Sciatic nerve (tissue), 2 donors: ENCODE data around the gene NLRP8. TPM values are rescaled to one million over a fixed set of nuclear protein-coding genes. Genes with fewer than 3 reads are reported as not detected.
"Not testable (repeated sequence)": the region's sequence is repeated elsewhere in the genome, so short reads cannot be mapped to it uniquely, and the experiment has no call there.

Experiments
- ATAC-seq: fragments of 200-7000 bp; cut with Tn5 transposase; one replicate; pipeline ENCODE4 v1.9.1; 2020; ENCODE audit warnings: mild to moderate bottlenecking, moderate library complexity
- DNase-seq: peaks from one replicate; pipeline ENCODE4 v3.0.0-alpha.2; 2020; ENCODE audit warnings: low spot score
- intact Hi-C: fragments of 100-400 bp; cut with DNase I; formaldehyde crosslinking; loops from one replicate; pipeline ENCODE4 v1.14.2; 2022
- total RNA-seq: library from RNA; stranded (reverse); fragmentation: NEBNext Ultra II Directional; extraction: Animal tissue kit (Norgen Biotek cat#: 25700); gene quantifications from one replicate; pipeline ENCODE4 v1.2.1, GENCODE V29; 2021
- donor health status: DM: no; HTN: no; CAD: no.
- donor health status: DM: no; HTN: no; CAD: no.

NLRP8 gene
- total RNA-seq: not detected

DNA sequence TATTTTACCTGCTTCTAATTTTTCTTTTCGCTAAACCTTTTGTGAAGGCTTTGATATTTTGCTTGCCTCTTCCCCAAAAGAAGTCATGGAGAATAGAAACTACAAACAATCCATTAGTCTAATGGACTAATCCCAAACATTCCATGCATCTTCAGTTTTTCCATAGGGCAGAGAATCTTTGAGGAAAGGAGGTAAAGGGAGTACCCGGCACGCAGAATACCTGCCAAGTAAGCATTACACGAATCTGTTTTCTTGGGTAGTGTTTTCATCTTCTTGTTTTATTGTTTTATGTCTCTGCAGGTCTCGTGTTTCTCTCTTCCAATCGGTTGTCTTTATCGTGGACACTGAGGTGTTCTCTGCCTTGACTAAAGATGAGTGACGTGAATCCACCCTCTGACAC is at the start of gene NLRP8:
NLRP8 (plus strand) TSS at position 301 of the 400 bp plus-strand sequence.
- DNase-seq: no peak
- ATAC-seq: no peak
- intact Hi-C loops: no loop called here

GRCh38 chr19:55898911-55899310 is 48.7 kb upstream of the NLRP8 start:
- intact Hi-C loops: no loop called here
- no peak for ATAC-seq
- no peak for DNase-seq

DNA sequence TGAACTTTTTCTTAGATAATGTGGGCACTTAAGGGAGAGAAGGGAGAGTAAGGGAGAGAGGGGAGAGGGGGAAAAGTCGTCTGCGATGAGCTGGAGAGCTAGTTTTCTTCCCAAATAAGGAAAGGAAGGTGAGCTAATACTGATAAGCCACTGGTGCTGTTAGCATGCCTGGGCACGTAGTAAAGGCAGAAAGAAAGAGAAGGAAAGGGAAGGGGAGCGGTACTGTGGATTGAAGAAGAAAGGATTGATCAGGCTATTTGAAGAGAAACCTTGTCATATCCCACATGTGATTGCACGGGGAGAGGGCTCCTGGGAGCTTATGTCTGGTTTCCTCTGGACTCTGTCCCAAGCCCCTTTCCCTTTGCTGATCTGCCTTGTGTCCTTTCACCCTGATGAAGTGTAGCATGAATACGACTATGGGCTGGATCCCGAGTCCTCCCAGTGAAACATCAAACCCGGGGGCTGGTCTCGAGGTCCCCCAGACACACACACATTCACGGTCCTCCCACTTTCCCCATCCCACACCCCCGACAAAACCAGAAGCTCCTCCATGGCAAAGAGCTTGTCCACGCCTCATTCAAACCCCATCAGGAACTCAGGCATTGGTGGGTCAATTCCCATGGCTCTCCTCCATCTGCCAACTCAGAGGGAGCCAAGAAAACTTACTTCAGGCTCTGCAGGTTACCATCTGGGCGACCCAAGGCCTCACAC is 46.1 kb upstream of the NLRP8 start:
- DNase-seq: no peak
- intact Hi-C loops: no loop called here
- no peak for ATAC-seq

DNA sequence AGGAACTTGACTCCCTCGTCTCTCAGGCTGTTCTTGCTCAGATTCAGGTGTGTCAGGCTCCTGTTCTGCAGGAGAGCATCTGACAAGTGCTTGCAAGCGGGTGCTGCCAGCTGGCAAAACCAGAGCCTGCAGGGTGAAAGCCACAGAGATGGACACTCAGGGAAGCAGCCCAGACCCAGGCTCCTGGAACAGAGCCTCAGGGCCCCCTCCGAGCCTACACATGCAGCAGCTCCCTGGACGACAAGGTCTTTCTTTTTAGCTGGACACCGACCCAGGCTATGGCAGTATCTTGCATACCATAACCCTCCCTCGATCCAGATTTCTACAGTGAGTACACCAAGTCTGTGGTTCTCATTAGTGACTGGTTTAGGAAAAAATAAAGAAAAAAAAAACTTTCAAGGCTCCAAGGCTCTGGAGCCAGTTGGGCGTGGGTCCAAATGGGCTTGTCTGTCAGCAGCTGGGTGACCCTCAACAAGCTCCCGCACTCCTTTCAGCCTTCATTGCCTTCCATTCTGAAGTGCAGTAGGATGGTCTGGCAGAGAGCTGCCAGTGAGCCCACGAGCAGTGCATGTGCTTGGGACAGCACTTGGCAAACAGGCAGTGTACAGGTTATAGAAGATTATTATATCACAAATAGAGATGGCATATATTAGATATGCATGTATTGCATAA is 45.4 kb upstream of the NLRP8 start:
- intact Hi-C loops: no loop called here
- ATAC-seq (no peak), DNase-seq (no peak)

- intact Hi-C loops: no loop called here
- no peak for DNase-seq
- ATAC-seq: no peak
These were observed 40.3 kb upstream of the NLRP8 start for GRCh38 chr19:55907286-55907685.

DNA sequence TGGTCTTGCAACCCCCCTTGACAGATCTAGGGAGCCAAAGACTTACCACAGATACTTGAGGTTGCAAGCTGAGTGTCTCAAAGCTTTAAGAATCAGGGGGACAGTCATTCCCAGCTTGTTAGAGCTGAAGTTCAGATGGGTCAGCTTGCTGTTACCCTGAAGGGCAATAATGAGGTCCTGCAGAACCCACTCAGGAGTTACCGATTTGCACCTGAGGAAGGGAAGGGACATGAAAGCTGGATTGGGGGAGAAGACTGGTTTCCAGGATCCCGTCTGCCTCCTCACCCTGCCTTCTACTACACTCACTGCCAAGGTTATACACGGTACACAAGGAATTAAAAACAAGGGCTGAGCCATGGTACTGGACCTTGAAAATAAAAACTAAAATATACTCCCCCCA is 39.9 kb upstream of the NLRP8 start:
- ATAC-seq (no peak), DNase-seq (no peak)
- intact Hi-C loops: no loop called here

GRCh38 chr19:55909801-55910200 is 37.8 kb upstream of the NLRP8 start:
- ATAC-seq (no peak), DNase-seq (no peak)
- intact Hi-C loops: no loop called here

DNA sequence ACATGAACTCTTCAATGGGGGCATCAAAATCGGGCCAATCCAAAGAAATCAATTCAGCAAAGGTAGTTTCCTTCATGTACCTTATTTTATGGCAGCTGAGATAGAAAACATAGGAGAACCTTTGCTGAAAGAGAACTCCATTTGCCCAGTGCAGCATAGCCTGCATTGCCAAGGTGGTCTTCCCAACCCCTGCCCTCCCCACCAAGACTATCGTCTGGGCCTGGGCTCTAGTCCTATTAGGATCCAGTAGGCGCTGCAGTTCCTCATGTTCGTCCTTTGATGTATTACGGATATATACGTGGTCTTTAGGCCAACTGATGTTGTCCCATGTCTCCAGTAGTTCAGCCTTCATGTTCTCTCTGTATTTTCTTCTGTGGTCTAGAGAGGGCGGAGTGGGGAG is 34.7 kb upstream of the NLRP8 start:
- no peak for ATAC-seq
- intact Hi-C loops: no loop called here
- no peak for DNase-seq

DNA sequence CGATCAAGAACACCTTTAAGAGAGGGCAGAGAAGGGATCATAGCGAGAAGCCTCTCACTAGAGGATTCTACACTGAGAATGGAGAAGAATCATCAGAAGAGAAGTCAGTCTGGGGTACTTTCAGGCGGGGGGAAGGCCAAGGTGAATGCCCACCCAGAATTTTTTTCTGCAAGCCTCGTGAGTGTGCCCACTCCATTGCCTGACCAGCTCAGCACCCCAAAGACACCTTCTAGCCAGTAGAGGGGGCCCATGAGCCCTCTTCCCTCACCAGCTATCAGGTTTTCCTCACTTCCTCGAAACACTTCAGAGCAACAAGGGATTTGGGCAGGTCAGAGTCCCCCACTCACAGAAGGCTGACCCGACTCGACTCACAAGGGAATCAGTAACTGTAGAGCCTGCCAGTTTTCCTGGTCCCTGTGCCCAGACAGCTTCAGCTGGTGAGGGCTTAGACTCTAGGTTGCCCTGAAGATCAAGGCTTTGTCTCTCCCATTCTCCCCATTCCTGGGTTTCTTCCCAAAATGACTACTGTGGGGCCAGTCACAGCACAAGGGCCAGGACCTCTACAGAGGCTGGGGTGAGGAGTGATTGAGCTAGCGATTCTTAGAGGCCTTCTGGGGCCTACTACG is 33.9 kb upstream of the NLRP8 start:
- DNase-seq: no peak
- ATAC-seq: no peak
- intact Hi-C loops: no loop called here

DNA sequence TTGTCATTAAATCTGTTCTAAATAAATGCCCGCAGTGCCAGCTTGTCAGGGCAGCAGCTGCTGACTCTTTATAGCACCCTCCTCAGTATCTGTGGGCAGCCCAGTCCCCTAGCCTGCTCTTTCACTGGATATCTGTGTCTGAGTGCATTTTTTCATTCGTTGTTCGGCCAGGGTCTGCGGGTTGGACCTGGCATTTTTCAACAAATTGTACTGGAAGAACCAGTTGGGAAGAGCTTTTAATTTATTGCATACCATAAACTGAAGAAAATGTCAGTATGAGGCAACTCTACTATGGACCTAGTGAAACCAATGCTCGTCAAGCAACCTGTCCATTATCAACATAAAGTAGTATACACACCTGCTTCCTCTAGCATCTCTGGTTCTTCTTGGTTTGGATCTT is 24.1 kb upstream of the NLRP8 start:
- intact Hi-C loops: no loop called here
- DNase-seq: no peak
- no peak for ATAC-seq

GRCh38 chr19:55927991-55928390 is 19.6 kb upstream of the NLRP8 start:
- DNase-seq (no peak), ATAC-seq (no peak)
- intact Hi-C loops: no loop called here

DNA sequence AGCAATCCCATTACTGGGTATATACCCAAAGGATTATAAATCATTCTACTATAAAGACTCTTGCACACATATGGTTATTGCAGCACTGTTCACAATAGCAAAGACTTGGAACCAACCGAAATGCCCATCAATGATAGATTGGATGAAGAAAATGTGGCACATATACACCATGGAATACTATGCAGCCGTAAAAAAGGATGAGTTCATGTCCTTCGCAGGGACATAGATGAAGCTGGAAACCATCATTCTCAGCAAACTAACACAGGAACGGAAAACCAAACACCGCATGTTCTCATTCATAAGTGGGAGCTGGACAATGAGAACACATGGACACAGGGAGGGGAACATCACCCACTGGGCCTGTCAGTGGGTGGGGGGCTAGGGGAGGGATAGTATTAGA is 18.4 kb upstream of the NLRP8 start:
- intact Hi-C loops, DNase-seq, ATAC-seq: not testable (repeated sequence)

GRCh38 chr19:55930996-55931515 is 16.6 kb upstream of the NLRP8 start:
- DNase-seq (no peak), ATAC-seq (no peak)
- intact Hi-C loops: no loop called here

- intact Hi-C loops: no loop called here
- DNase-seq (no peak), ATAC-seq (no peak)
These were observed 15.7 kb upstream of the NLRP8 start, which contains the start of gene NLRP13 for GRCh38 chr19:55931936-55932386. Gene NLRP13, minus strand, starts transcription at chr19:55932336. Its CDS starts 25 bp downstream, at chr19:55932311.

GRCh38 chr19:55935206-55935605 is 12.4 kb upstream of the NLRP8 start:
- intact Hi-C loops: no loop called here
- no peak for ATAC-seq
- DNase-seq: no peak

- intact Hi-C loops: no loop called here
- no peak for DNase-seq
These were observed 8.4 kb upstream of the NLRP8 start for GRCh38 chr19:55939206-55939605.

DNA sequence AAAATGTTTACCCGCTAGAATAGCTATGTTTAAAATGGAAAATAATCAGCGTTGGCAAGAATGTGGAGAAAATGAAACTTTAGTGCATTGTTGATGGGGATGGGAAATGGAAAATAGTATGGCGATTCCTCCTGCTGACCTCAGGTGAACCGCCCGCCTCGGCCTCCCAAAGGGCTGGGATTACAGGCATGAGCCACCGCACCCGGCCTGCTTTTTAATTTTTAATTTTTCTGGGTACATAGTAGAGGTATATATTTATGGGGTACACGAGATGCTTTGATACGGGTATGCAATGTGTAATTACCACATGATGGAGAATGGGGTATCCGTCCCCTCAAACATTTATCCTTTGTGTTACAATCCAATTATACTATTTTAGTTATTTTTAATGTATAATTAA is 7.3 kb upstream of the NLRP8 start:
- DNase-seq: no peak

More at GRCh38 chr19:55939206-55939605, 8.4 kb upstream of the NLRP8 start:
- ATAC-seq: no peak

GRCh38 chr19:55950566-55950965 is 2.9 kb downstream of the NLRP8 start:
- ATAC-seq, intact Hi-C loops, DNase-seq: not testable (repeated sequence)

More for the DNA sequence above, 7.3 kb upstream of the NLRP8 start:
- intact Hi-C loops: no loop called here
- ATAC-seq: no peak

- intact Hi-C loops: no loop called here
- ATAC-seq: no peak
- DNase-seq: no peak
These were observed 8.8 kb downstream of the NLRP8 start for GRCh38 chr19:55956431-55956830.

DNA sequence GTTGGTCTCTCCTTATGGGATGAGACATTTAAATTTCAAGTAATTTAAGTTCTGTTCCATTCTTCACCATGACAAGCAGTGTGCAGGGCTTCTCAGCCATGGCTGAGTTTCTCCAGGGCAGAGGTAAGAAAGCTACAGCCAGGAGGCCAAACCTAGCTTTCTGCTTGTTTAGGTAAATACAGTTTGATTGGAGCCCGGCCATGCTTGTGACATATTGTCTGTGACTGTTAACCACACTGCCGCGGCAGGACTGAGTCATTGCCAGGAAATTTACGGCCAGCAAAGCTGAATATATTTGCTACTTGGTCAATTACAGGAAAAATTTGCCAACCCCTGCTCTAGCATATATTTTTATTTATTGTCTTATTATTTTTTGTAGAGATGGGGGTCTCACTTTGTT is 10.7 kb downstream of the NLRP8 start:
- ATAC-seq (no peak), DNase-seq (no peak)
- intact Hi-C loops: no loop called here
